Mesendoderm (in vitro differentiated cells): ENCODE data around the gene CYP27C1.

ENCODE experiments used
- DNase-seq: peaks from one replicate; pipeline ENCODE4 v3.0.0; 2013
- H2AK5ac ChIP-seq: 2 replicates; pipeline ENCODE4 v1.6.1; 2013; ENCODE audit warnings: low read length, inconsistent platforms
- H2BK120ac ChIP-seq: 2 replicates; pipeline ENCODE4 v1.6.1; 2013; ENCODE audit warnings: low read depth, mild to moderate bottlenecking, low read length, moderate library complexity, mixed read lengths
- H2BK15ac ChIP-seq: replicated peaks from 2 replicates; pipeline ENCODE4 v1.6.1; 2013; ENCODE audit warnings: low read depth, mild to moderate bottlenecking, moderate library complexity
- H2BK5ac ChIP-seq: 2 replicates; pipeline ENCODE4 v1.6.1; 2013; ENCODE audit warnings: low read length, inconsistent platforms
- H3K18ac ChIP-seq: 2 replicates; pipeline ENCODE4 v1.6.1; 2013; ENCODE audit warnings: mild to moderate bottlenecking, low read length, mixed read lengths
- H3K23ac ChIP-seq: one replicate; pipeline ENCODE4 v1.6.1; 2013; ENCODE audit warnings: low read length
- H3K27ac ChIP-seq: 2 replicates; pipeline ENCODE4 v1.5.1; 2013; ENCODE audit warnings: low read depth, mild to moderate bottlenecking, inconsistent platforms, low read length, moderate library complexity
- H3K27me3 ChIP-seq: 2 replicates; pipeline ENCODE4 v1.6.1; 2013; ENCODE audit warnings: low read length, control low read depth, mild to moderate bottlenecking, inconsistent platforms; ENCODE audit not compliant: insufficient read depth, poor library complexity
- H3K36me3 ChIP-seq: 2 replicates; pipeline ENCODE4 v1.6.1; 2013; ENCODE audit warnings: low read length, inconsistent platforms; ENCODE audit not compliant: control insufficient read depth, insufficient read depth
- H3K4ac ChIP-seq: one replicate; pipeline ENCODE4 v1.6.1; 2013; ENCODE audit warnings: low read depth, mild to moderate bottlenecking, low read length, moderate library complexity
- H3K4me1 ChIP-seq: 2 replicates; pipeline ENCODE4 v1.6.1; 2013; ENCODE audit warnings: low read depth, low read length, inconsistent platforms; ENCODE audit not compliant: control insufficient read depth
- H3K4me2 ChIP-seq: 2 replicates; pipeline ENCODE4 v1.6.1; 2013; ENCODE audit warnings: low read length
- H3K4me3 ChIP-seq: 2 replicates; pipeline ENCODE4 v1.5.1; 2013; ENCODE audit warnings: mild to moderate bottlenecking, low read length
- H3K56ac ChIP-seq: one replicate; pipeline ENCODE4 v1.6.1; 2013; ENCODE audit warnings: low read length
- H3K79me1 ChIP-seq: 2 replicates; pipeline ENCODE4 v1.6.1; 2013; ENCODE audit warnings: low read length, inconsistent platforms
- H3K79me2 ChIP-seq: 2 replicates; pipeline ENCODE4 v1.6.1; 2013; ENCODE audit warnings: mild to moderate bottlenecking, low read length; ENCODE audit not compliant: control insufficient read depth, insufficient read depth
- H3K9ac ChIP-seq: 2 replicates; pipeline ENCODE4 v1.6.1; 2013; ENCODE audit warnings: low read length, inconsistent platforms
- H4K5ac ChIP-seq: one replicate; pipeline ENCODE4 v1.6.1; 2013; ENCODE audit warnings: low read length
- H4K8ac ChIP-seq: one replicate; pipeline ENCODE4 v1.6.1; 2013; ENCODE audit warnings: low read depth, mild to moderate bottlenecking, control low read depth, low read length, moderate library complexity
- WGBS: extraction: QIAGEN DNeasy Blood & Tissue Kit; methylation state at CpG from one replicate; pipeline ENCODE4 v1.1.7; 2013; ENCODE audit warnings: low lambda C conversion rate, missing lambda C conversion rate; ENCODE audit not compliant: insufficient coverage; ENCODE audit errors: extremely low coverage; 5-methylcytosine and 5-hydroxymethylcytosine counted together

Gene CYP27C1

DNA sequence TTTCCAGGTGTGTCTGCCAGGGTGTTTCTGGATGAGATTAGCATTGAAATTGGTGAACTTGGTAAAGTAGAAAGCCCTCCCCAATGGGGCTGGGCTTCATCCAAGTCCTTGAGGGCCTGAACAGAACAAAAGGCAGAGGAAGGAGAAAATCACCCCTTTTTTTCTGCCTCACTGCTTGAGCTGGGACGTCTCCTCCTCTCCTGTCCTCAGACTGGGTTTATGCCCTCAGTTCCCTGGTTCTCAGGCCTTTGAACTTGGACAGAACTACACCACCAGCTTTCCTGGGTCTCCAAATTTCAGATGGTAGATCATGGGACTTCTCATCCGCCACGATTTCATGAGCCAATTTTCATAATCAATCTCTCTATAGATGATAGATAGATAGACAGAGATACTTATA lies 59.4 kb downstream of the CYP27C1 start:
- H3K27ac ChIP-seq: no peak overlapping the region
- WGBS: no CpG with 5 or more reads among the region's 3 CpGs
- no peak for DNase-seq

DNA sequence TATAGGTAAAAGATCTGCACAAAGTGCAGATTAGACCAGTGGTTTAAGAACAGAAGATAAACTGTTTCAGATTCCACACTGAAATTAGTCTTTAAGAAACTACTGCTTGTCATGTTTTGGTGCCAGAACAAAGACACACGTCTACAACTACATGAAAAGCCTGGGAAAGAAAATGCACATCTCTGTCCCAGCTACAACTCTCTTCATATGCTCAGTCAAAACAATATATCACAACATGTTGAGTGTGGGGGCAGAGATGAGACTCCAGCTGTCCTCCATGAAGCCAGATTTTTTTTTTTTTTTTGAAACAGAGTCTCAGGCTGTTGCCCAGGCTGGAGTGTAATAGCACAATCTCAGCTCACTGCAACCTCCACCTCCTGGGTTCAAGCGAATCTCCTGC lies 60.6 kb downstream of the CYP27C1 start:
- Histone ChIP-seq H3K18ac (no peak overlapping the region), H2AK5ac (no peak overlapping the region), H3K4me3 (no peak overlapping the region), H3K79me2 (no peaks in the 10 kb centered on the region), H4K5ac (no peak overlapping the region), H2BK120ac (no peak overlapping the region), H3K4me1 (no peaks in the 10 kb centered on the region), H3K27ac (no peak overlapping the region), H3K79me1 (no peaks in the 10 kb centered on the region), H2BK15ac (no peak overlapping the region), H3K36me3 (no peaks in the 10 kb centered on the region), H3K27me3 (no peaks in the 10 kb centered on the region), H3K9ac (no peak overlapping the region), H2BK5ac (no peak overlapping the region), H3K4me2 (no peak overlapping the region), H3K56ac (no peak overlapping the region), H3K4ac (no peak overlapping the region), H3K23ac (no peak overlapping the region), H4K8ac (no peak overlapping the region)
- DNase-seq: no peak
- no CpG with 5 or more reads among the region's 2 CpGs for WGBS

More for the DNA sequence above, 59.4 kb downstream of the CYP27C1 start:
- Histone ChIP-seq H3K56ac (no peak overlapping the region), H2BK5ac (no peak overlapping the region), H3K4ac (no peak overlapping the region), H4K5ac (no peak overlapping the region), H3K23ac (no peak overlapping the region), H3K4me1 (no peaks in the 10 kb centered on the region), H3K4me3 (no peak overlapping the region), H3K9ac (no peak overlapping the region), H3K79me2 (no peaks in the 10 kb centered on the region), H2AK5ac (no peak overlapping the region), H3K36me3 (no peaks in the 10 kb centered on the region), H3K18ac (no peak overlapping the region), H3K79me1 (no peaks in the 10 kb centered on the region), H3K4me2 (no peak overlapping the region), H3K27me3 (no peaks in the 10 kb centered on the region), H2BK120ac (no peak overlapping the region), H2BK15ac (no peak overlapping the region), H4K8ac (no peak overlapping the region)

DNA sequence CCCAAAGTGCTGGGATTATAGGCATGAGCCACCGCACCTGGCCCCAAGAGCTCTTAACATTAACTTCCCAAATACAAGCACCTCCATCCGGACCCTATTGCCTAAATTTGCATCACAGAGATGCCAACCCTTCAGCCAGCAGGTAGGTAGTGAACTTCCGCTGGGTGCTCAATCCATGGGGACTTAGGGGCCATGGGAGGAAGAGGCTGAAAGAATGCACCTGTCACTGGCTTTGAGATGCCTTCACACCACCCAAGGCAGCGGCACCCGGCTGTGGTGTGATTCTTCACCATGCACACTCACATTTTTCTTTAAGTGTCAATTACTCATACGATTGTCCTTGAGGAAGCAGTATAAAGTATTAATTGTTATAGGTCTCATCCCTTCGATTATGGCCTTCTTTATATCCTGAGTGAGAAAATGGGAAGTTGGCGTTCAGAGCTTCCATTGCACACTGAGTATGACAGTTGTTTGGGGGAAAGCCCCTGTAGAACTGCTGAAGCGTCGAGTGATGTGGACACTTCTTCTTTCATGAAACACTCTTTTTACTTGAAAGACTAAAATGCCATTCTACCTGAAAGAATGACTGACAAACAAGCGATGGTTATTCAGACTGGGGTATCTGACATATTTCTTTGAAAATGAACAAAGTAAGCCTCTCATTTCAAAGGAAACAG lies 61.3 kb downstream of the CYP27C1 start:
- WGBS: no CpG with 5 or more reads among the region's 11 CpGs
- Histone ChIP-seq H3K79me2 (no peaks in the 10 kb centered on the region), H3K36me3 (no peaks in the 10 kb centered on the region), H3K9ac (no peak overlapping the region), H3K18ac (no peak overlapping the region), H3K27me3 (no peaks in the 10 kb centered on the region), H3K23ac (no peak overlapping the region), H2BK120ac (no peak overlapping the region), H3K79me1 (no peaks in the 10 kb centered on the region), H2BK15ac (no peak overlapping the region), H3K4me1 (no peaks in the 10 kb centered on the region), H2AK5ac (no peak overlapping the region), H3K56ac (no peak overlapping the region), H3K4me3 (no peak overlapping the region), H4K8ac (no peak overlapping the region), H2BK5ac (no peak overlapping the region), H4K5ac (no peak overlapping the region), H3K27ac (no peak overlapping the region), H3K4ac (no peak overlapping the region), H3K4me2 (no peak overlapping the region)
- no peak for DNase-seq

DNA sequence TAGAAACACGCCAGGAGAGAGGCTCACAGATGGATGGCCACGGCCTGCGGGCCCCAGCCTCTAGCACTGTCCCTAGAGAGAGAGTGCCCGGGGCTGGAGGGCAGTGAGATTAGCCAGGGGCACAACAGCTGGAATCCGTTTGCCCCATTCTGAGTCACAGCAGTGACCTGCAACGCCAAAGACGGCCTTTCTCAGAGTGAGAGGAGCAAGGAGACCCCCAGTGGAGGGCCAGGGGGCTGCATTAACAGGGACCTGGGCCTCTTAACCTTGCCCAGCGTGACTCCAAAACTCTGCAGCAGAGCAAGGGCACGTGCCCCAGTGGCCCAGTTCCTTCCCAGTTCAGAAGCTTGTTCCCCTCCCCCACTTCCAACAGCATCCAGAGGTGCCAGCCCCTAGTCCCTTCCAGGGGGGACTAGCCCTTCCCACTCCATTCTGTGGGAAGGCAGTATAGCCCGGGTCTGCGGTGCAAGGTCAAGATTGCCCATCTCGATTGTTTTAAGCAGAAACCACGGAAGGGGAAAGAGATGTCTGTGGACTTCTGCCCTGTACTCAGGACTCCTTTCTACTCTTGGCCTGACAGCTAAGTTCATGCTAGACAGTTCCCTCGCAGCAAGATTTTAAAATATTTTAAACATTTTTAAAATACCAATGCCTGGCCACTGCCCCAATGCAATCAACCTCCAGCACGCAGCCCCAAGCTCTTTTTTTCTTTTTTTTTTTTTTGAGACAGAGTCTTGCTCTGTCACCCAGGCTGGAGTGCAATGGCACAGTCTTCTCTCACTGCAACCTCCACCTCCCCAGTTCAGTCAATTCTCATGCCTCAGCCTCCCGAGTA lies 62.2 kb downstream of the CYP27C1 start:
- peak; percentile 90 for DNase-seq
- no CpG with 5 or more reads among the region's 16 CpGs for WGBS
- no peak overlapping the region for H2BK5ac ChIP-seq
- H3K4me2 ChIP-seq: no peak overlapping the region
- H3K4me1 ChIP-seq: no peaks in the 10 kb centered on the region
- no peak overlapping the region for H4K8ac ChIP-seq
- H3K27ac ChIP-seq: no peak overlapping the region
- no peak overlapping the region for H3K23ac ChIP-seq
- H3K18ac ChIP-seq: no peak overlapping the region
- H2BK120ac ChIP-seq: no peak overlapping the region
- H4K5ac ChIP-seq: no peak overlapping the region
- H3K27me3 ChIP-seq: no peaks in the 10 kb centered on the region
- no peak overlapping the region for H3K4ac ChIP-seq
- no peak overlapping the region for H2AK5ac ChIP-seq
- H3K79me1 ChIP-seq: no peaks in the 10 kb centered on the region
- H3K36me3 ChIP-seq: no peaks in the 10 kb centered on the region
- H3K56ac ChIP-seq: no peak overlapping the region
- H2BK15ac ChIP-seq: no peak overlapping the region
- no peak overlapping the region for H3K4me3 ChIP-seq
- peak overlapping the region; percentile 31 for H3K9ac ChIP-seq
- no peaks in the 10 kb centered on the region for H3K79me2 ChIP-seq

DNA sequence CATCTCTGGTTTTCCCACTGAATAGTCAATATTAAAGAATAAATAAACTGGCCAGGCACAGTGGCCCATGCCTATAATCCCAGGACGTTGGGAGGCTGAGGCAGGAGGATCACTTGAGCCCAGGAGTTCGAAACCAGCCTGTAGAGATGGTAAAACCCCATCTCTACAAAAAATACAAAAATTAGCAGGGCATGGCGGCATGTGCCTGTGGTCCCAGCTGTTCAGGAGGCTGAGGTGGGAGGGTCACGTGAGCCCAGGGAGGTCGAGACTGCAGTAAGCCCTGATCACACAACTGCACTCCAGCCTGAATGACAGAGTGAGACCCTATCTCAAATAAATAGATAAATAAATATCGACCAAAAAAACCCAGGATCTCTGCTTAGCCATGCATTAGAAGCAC lies 63.0 kb downstream of the CYP27C1 start:
- H3K18ac ChIP-seq: no peak overlapping the region
- H3K79me1 ChIP-seq: no peaks in the 10 kb centered on the region
- H3K79me2 ChIP-seq: no peaks in the 10 kb centered on the region
- no peak overlapping the region for H2AK5ac ChIP-seq
- H3K9ac ChIP-seq: no peak overlapping the region
- H2BK15ac ChIP-seq: no peak overlapping the region
- H4K5ac ChIP-seq: no peak overlapping the region
- H3K36me3 ChIP-seq: no peaks in the 10 kb centered on the region
- H3K23ac ChIP-seq: no peak overlapping the region
- H2BK120ac ChIP-seq: no peak overlapping the region
- no peak for DNase-seq
- no peaks in the 10 kb centered on the region for H3K27me3 ChIP-seq
- WGBS: no CpG with 5 or more reads among the region's 6 CpGs
- no peak overlapping the region for H3K4me2 ChIP-seq
- no peak overlapping the region for H2BK5ac ChIP-seq
- no peak overlapping the region for H3K4me3 ChIP-seq
- H3K56ac ChIP-seq: no peak overlapping the region
- H3K27ac ChIP-seq: no peak overlapping the region
- H3K4me1 ChIP-seq: no peaks in the 10 kb centered on the region
- H4K8ac ChIP-seq: no peak overlapping the region
- no peak overlapping the region for H3K4ac ChIP-seq
